Central memory CD8-positive, alpha-beta T cell (primary cell): ENCODE data around the gene MLLT10.
"Not testable (repeated sequence)": the region's sequence is repeated elsewhere in the genome, so short reads cannot be mapped to it uniquely, and the experiment has no call there.

Experiments
- ATAC-seq: fragments of 150-1000 bp; cut with Tn5 transposase; replicated peaks from 2 replicates; pipeline ENCODE4 v1.10.0; 2022; ENCODE audit warnings: mild to moderate bottlenecking, moderate FRiP score, moderate number of reproducible peaks; ENCODE audit not compliant: poor library complexity, severe bottlenecking; ENCODE audit errors: extremely low read depth
- DNase-seq, 2 donors: peaks; one replicate each; pipeline ENCODE4 v3.0.0; 2021; ENCODE audit warnings: low spot score in 2 of 2
- H3K27ac Mint-ChIP-seq: one replicate; pipeline ENCODE4 v1.8.0; 2022; ENCODE audit warnings: low read depth, mild to moderate bottlenecking, moderate library complexity, mixed read lengths
- H3K27me3 Mint-ChIP-seq: one replicate; pipeline ENCODE4 v1.8.0; 2022; ENCODE audit warnings: mixed read lengths
- H3K36me3 Mint-ChIP-seq: one replicate; pipeline ENCODE4 v1.8.0; 2022; ENCODE audit warnings: mild to moderate bottlenecking, moderate library complexity, mixed read lengths; ENCODE audit not compliant: insufficient read depth
- H3K4me1 Mint-ChIP-seq: one replicate; pipeline ENCODE4 v1.8.0; 2022; ENCODE audit warnings: mixed read lengths
- H3K4me3 Mint-ChIP-seq: one replicate; pipeline ENCODE4 v1.8.0; 2022; ENCODE audit warnings: mild to moderate bottlenecking, moderate library complexity, mixed read lengths
- H3K9me3 Mint-ChIP-seq: one replicate; pipeline ENCODE4 v1.8.0; 2022; ENCODE audit warnings: mixed read lengths

Gene MLLT10

DNA sequence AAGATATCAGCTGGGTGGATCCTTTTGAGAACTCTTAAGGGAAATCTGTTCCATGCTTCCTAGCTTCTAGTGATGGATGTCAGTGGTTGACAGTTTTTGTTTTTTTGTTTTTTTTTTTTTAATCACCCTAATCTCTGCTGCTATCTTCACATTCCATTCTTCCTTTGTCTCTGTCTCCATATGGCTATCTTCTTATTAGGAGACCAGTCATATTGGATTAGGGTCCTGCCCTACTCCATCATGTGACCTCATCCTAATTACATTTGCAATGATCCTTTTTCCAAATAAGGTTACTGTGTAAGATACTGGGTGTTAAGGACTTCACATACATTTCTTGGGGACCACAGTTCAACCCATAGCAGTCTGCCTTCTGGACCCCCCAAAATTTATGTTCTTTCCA is 69.7 kb downstream of the MLLT10 start:
- no peak overlapping the region for H3K27ac Mint-ChIP-seq
- DNase-seq (no peak), ATAC-seq (no peak)
- H3K27me3 Mint-ChIP-seq = no peaks in the 10 kb centered on the region
- H3K36me3 Mint-ChIP-seq = peaks cover 9% of the 10 kb centered on the region
- H3K4me3 Mint-ChIP-seq = no peak overlapping the region
- H3K9me3 Mint-ChIP-seq = no peaks in the 10 kb centered on the region
- H3K4me1 Mint-ChIP-seq = peaks cover 29% of the 10 kb centered on the region

DNA sequence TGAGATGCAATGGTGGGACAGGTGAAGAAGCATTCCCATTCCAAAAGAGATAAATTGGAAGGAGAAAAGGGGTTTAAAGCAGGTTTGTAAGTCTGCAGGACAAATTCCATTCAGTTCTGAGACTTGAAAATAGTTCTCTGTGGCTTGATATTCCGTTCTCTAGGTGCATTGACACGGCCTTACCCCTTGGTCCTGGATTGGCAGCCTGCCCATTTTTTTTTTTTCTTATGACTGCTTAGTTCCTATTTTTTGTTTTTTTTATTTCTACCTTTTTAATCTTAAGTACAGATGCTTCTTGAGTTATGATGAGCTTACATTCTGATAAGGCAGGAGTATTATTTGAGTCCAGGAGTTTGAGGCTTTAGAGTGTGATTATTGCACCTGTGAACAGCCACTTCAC is 70.6 kb downstream of the MLLT10 start:
- Mint-ChIP-seq H3K36me3 (peaks cover 11% of the 10 kb centered on the region), H3K4me1 (peaks cover 33% of the 10 kb centered on the region), H3K4me3 (no peak overlapping the region), H3K27me3 (no peaks in the 10 kb centered on the region), H3K9me3 (no peaks in the 10 kb centered on the region), H3K27ac (no peak overlapping the region)
- ATAC-seq (no peak), DNase-seq (no peak)

DNA sequence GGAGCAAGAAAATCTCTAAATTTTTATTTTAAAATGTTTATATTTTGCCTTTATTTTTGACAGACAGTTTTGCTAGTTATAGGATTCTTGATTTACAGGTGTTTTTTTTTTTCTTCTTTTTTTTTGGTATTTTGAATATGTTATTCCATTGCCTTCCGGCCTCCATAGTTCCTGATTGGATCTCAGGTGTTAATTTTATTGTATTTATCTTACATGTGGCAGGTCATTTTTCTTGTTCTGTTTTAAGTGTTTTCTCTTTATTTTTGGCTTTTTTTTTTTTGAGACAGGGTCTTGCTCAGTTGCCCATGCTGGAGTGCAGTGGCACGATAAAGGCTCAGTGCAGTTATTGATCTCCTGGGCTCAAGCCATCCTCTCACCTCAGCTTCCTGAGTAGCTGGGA is 73.9 kb downstream of the MLLT10 start:
- peaks cover 45% of the 10 kb centered on the region for H3K4me1 Mint-ChIP-seq
- H3K36me3 Mint-ChIP-seq = peaks cover 11% of the 10 kb centered on the region
- ATAC-seq (no peak), DNase-seq (no peak)
- H3K27me3 Mint-ChIP-seq = no peaks in the 10 kb centered on the region
- no peak overlapping the region for H3K27ac Mint-ChIP-seq
- no peak overlapping the region for H3K4me3 Mint-ChIP-seq
- H3K9me3 Mint-ChIP-seq = no peaks in the 10 kb centered on the region

DNA sequence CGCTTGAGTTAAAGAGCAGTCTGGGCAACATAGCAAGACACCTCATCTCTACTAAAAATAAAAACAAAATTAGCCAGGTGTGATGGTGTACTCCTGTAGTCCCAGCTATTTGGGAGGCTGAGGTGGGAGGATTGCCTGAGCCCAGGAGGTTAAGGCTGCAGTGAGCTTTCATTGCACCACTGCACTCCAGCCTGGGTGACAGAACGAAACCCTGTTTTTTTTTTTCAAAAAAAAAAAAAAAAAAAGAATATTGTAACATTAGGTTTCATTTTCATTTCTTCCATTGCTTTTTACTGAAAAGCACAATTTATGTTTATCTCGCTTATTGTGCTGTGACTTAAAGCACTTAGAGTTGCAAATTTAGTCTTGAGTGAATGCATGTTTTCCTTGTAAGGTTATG is 80.0 kb downstream of the MLLT10 start:
- DNase-seq (no peak), ATAC-seq (no peak)
- H3K36me3 Mint-ChIP-seq = peaks cover 2% of the 10 kb centered on the region
- no peaks in the 10 kb centered on the region for H3K9me3 Mint-ChIP-seq
- H3K27ac Mint-ChIP-seq = peak overlapping the region; percentile 57
- no peaks in the 10 kb centered on the region for H3K27me3 Mint-ChIP-seq
- H3K4me3 Mint-ChIP-seq = peak overlapping the region; percentile 67
- H3K4me1 Mint-ChIP-seq = peaks cover 35% of the 10 kb centered on the region

DNA sequence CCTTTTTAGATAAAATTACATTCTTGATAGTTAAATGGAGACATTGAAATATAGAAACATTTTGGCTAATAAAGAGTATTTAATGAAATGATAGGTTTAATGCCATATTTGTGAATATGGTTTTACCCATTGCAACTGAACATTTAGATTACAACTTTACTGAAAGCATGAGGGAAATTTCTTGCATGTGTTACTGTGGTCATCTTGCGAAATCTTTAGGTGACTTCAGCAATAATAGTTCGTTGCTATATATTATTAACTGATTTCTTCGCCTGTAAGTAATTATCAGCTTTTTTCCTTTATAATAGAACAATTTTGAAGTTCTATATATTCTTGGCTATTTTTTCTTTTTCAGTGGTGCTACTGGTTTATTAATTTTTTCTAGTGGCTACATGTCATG is 83.2 kb downstream of the MLLT10 start:
- Mint-ChIP-seq H3K27ac (no peak overlapping the region), H3K4me3 (no peak overlapping the region), H3K27me3 (no peaks in the 10 kb centered on the region), H3K4me1 (peaks cover 16% of the 10 kb centered on the region), H3K36me3 (peaks cover 5% of the 10 kb centered on the region), H3K9me3 (no peaks in the 10 kb centered on the region)
- ATAC-seq = no peak
- no peak for DNase-seq

DNA sequence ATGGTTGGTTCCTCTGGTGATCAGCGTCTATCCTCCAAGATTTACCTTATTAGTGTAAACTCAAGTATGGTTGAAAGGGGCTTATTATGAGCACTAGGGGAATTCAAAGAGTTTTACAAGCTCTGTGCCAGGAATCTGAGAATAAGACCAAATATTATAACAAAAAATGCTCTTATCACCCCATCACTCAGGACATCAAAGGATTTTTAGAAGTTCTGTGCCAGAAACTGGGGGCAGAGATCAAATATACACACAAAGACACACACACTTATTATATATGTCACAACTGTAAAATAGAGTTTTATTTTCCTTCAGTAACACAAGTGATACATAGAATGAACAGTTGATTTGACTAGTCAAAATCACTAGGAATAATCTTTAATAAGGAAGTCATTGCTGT is 89.3 kb downstream of the MLLT10 start:
- no peak overlapping the region for H3K4me3 Mint-ChIP-seq
- no peak for ATAC-seq
- peaks cover 12% of the 10 kb centered on the region for H3K36me3 Mint-ChIP-seq
- DNase-seq = no peak
- no peaks in the 10 kb centered on the region for H3K27me3 Mint-ChIP-seq
- peaks cover 35% of the 10 kb centered on the region for H3K4me1 Mint-ChIP-seq
- H3K9me3 Mint-ChIP-seq = no peaks in the 10 kb centered on the region
- no peak overlapping the region for H3K27ac Mint-ChIP-seq

DNA sequence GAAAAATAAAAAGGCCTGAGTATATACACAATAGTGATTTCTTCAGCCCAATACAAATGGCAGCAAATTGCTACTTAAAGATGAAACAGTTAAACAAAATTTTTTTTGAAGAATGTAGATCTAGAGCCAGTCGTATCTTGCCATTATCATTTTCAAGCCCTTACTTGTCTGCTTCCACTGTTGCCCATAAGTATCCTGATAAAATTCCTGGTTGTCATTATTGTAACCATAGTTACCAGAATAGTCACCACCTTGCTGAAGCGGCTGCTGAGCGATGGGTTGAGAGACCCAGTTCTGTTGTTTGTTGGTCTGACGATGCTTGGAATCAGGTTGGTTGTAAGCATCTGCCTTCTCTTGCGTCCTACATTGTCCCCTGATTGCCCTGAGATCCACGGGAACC is 90.4 kb downstream of the MLLT10 start:
- H3K4me1 Mint-ChIP-seq = peaks cover 35% of the 10 kb centered on the region
- not testable (repeated sequence) for H3K9me3 Mint-ChIP-seq, DNase-seq, H3K4me3 Mint-ChIP-seq, H3K27ac Mint-ChIP-seq, ATAC-seq, H3K27me3 Mint-ChIP-seq
- H3K36me3 Mint-ChIP-seq = peaks cover 20% of the 10 kb centered on the region

DNA sequence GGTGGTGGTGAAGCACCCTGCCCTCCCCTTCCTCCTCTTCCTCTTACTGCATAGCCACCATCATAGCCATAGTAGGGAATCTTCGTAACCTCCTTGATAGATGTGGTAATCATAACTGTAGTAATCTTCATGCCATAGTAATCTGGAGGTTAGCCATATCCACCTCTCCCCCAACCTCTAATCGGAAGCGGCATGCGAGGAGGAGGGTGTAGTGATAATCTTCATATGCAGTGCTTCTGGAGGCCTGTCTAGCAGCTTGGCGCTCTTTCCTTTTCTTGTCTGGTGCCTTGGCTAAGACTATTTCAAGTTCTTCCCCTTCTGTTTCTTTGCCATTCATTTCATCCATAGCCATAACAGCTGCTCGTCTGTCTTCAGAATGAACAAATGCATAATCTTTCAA is 90.9 kb downstream of the MLLT10 start:
- DNase-seq = no peak
- Mint-ChIP-seq H3K27ac (peak overlapping the region; percentile 42), H3K27me3 (no peaks in the 10 kb centered on the region), H3K4me1 (peaks cover 40% of the 10 kb centered on the region), H3K4me3 (no peak overlapping the region), H3K36me3 (peaks cover 21% of the 10 kb centered on the region), H3K9me3 (no peaks in the 10 kb centered on the region)
- no peak for ATAC-seq

DNA sequence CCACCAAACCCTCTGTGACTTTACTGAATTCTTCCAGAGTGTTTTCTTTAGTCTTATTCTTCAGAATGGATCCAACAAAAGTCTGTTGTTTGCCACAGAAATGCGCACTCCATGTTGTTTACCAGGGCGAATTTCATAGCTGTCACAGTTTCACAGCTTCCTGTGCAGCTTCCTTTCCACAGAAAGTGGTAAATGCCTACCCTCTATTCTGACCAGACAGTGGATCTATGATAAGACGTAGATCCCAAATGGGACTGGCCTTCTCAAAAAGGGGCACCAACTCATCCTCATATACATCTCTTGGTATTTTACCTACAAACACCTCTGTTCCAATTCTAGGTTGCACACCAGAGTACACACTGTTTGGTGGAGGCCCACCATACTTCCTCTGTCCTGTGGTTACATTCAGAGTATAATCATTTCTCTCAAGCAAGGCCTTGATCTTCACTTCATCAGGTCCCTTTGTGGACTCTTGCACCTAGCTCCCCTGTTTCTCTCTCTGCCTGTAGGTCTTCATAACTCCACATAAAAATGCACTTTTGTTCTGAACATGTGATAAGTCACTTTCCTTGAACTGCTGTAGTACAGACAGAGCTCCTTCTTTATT is 91.7 kb downstream of the MLLT10 start:
- Mint-ChIP-seq H3K36me3 (peaks cover 19% of the 10 kb centered on the region), H3K27me3 (no peaks in the 10 kb centered on the region), H3K4me3 (no peak overlapping the region), H3K9me3 (no peaks in the 10 kb centered on the region), H3K27ac (peak overlapping the region; percentile 42), H3K4me1 (peaks cover 42% of the 10 kb centered on the region)
- DNase-seq = no peak
- no peak for ATAC-seq

DNA sequence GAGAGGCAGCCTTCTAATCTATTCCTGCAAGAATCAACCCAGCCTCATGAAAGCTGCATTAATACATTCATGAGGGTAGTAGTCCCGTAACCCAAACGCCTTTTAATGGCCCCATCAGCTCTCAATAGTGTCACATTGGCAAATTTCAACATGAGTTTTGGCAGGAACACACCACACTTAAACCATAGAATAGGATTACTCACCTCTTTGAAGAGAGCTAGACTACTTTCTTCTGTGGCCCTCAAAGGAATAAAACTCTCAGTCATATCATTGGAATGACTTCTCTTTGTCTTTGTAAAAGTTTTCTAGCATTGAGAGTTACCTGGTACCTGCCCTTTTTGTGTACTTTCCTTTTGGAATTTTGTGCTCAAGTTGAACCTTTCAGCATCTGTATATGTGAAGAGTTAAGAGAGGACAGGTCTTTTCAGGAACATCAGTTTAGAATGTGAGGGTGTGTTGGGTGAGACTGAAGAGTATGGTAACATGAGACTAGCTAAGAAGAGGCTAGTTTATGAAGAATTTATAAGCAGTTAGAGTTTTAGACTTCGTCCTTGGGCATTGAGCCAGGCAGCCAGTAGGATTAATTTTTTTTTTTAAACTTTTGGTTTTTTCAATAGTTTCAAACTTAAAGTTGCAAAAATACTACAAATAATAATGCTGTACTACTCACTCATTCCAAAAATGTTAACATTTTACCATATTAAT is 92.6 kb downstream of the MLLT10 start:
- H3K27ac Mint-ChIP-seq = no peak overlapping the region
- H3K9me3 Mint-ChIP-seq = no peaks in the 10 kb centered on the region
- no peak for ATAC-seq
- no peak overlapping the region for H3K4me3 Mint-ChIP-seq
- peaks cover 20% of the 10 kb centered on the region for H3K36me3 Mint-ChIP-seq
- H3K4me1 Mint-ChIP-seq = peaks cover 47% of the 10 kb centered on the region
- no peak for DNase-seq
- H3K27me3 Mint-ChIP-seq = no peaks in the 10 kb centered on the region

DNA sequence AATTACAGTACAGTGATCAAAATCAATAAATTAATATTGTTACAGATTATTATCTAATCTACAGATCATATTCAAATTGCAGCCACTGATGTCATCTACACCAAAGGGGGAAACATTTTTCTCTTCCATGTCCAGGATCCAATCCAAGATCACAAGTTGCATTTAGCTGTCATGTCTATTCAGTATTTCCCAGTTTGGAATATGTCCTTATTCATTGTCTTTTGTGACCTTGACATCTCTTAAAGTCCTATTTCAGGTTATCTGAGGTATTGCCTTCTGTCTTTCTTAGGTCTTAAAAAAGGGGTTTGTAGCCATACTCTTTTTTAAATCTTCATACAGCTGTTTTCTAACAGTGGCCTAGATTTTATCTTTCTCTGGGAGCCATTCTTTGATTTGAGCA is 93.3 kb downstream of the MLLT10 start:
- Mint-ChIP-seq H3K4me3 (no peak overlapping the region), H3K4me1 (peaks cover 48% of the 10 kb centered on the region), H3K9me3 (no peaks in the 10 kb centered on the region), H3K27me3 (no peaks in the 10 kb centered on the region), H3K27ac (no peak overlapping the region), H3K36me3 (peaks cover 26% of the 10 kb centered on the region)
- DNase-seq (no peak), ATAC-seq (no peak)

DNA sequence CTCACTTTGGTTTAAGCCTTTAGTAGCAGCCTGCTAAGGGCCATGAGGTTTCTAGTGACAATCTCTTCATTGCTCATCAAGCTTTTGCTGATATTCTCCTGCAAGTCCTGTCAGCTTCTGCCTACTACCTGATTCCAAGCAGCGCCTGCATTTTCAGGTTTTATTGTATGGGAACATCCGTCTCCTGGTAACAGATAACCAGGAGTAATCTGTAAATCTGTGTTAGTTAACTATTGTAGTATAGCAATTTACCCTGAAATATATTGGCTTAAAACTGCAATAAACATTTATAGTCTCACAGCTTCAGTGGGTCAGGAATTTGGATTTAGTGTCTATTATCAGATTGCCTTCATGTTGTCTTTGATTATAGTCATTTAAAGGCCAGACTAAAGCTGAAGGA is 94.0 kb downstream of the MLLT10 start:
- no peak overlapping the region for H3K4me3 Mint-ChIP-seq
- H3K4me1 Mint-ChIP-seq = peaks cover 48% of the 10 kb centered on the region
- H3K9me3 Mint-ChIP-seq = no peaks in the 10 kb centered on the region
- no peak for ATAC-seq
- no peak for DNase-seq
- no peak overlapping the region for H3K27ac Mint-ChIP-seq
- no peaks in the 10 kb centered on the region for H3K27me3 Mint-ChIP-seq
- peaks cover 28% of the 10 kb centered on the region for H3K36me3 Mint-ChIP-seq

DNA sequence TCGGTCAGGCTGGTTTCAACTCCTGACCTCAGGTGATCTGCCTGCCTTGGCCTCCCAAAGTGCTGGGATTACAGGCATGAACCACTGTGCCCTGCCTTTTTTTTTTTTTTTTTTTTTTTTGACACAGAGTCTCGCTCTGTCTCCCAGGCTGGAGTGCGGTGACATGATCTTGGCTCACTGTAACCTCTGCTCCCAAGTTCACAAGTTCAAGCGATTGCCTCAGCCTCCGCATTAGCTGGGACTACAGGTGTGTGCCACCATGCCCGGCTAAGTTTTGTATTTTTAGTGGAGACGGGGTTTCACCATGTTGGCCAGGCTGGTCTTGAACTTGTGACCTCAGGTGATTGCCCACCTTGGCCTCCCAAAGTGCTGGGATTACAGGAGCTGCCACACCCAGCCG is 94.6 kb downstream of the MLLT10 start:
- not testable (repeated sequence) for H3K4me3 Mint-ChIP-seq, H3K27ac Mint-ChIP-seq, H3K9me3 Mint-ChIP-seq, H3K27me3 Mint-ChIP-seq, DNase-seq, ATAC-seq
- Mint-ChIP-seq H3K36me3 (peaks cover 29% of the 10 kb centered on the region), H3K4me1 (peaks cover 48% of the 10 kb centered on the region)
